Measurements from ENCODE around the gene IREB2.

- no peak for TF ChIP-seq POLR2A (IDR thresholded peaks at IDR 0.05; ENCODE audit: low read depth)
- TF ChIP-seq, protein P1, sequence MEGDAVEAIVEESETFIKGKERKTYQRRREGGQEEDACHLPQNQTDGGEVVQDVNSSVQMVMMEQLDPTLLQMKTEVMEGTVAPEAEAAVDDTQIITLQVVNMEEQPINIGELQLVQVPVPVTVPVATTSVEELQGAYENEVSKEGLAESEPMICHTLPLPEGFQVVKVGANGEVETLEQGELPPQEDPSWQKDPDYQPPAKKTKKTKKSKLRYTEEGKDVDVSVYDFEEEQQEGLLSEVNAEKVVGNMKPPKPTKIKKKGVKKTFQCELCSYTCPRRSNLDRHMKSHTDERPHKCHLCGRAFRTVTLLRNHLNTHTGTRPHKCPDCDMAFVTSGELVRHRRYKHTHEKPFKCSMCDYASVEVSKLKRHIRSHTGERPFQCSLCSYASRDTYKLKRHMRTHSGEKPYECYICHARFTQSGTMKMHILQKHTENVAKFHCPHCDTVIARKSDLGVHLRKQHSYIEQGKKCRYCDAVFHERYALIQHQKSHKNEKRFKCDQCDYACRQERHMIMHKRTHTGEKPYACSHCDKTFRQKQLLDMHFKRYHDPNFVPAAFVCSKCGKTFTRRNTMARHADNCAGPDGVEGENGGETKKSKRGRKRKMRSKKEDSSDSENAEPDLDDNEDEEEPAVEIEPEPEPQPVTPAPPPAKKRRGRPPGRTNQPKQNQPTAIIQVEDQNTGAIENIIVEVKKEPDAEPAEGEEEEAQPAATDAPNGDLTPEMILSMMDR (IDR thresholded peaks at IDR 0.05) = no peak
- TF ChIP-seq EP300 (IDR thresholded peaks at IDR 0.05) = no peak
These were observed 19.1 kb downstream of the IREB2 start for GRCh38 chr15:78457101-78457500.

All from esophagus muscularis mucosa (tissue), 4 donors.